ENCODE measurements around the gene SHCBP1L.

The SHCBP1L gene
- long read RNA-seq = 0 reads

GRCh38 chr1:182952677-182953444 lies at the start of gene SHCBP1L:
Gene SHCBP1L (minus strand): TSS chr1:182953166. CDS start chr1:182953133, 33 bp downstream.
- TF ChIP-seq CTCF (IDR thresholded peaks at IDR 0.05; ENCODE audit: insufficient read depth, low read length) (no peak), REST (IDR thresholded peaks at IDR 0.05; ENCODE audit: insufficient replicate concordance, low read depth) (no peak), SPI1 (IDR thresholded peaks at IDR 0.05; ENCODE audit: borderline replicate concordance, low read depth) (no peak), POLR2AphosphoS5 (IDR thresholded peaks at IDR 0.05; ENCODE audit: low read depth) (no peak), GABPA (IDR thresholded peaks at IDR 0.05; ENCODE audit: low read depth) (no peak)
- no peak within 1 kb of the TSS for H3K4me3 ChIP-seq (replicated peaks; ENCODE audit: insufficient read depth, low read length)

GRCh38 chr1:183002267-183002666 lies 49.3 kb upstream of the SHCBP1L start:
- peaks cover 2% of the 10 kb centered on the region for H3K27me3 ChIP-seq (ENCODE audit: insufficient read depth, poor library complexity, severe bottlenecking)
- DNase-seq (ENCODE audit: low read depth in 1 of 2, low spot score in 1 of 2) = no peak
- no peak overlapping the region for H3K27ac ChIP-seq (replicated peaks)
- TF ChIP-seq POLR2AphosphoS5 (IDR thresholded peaks at IDR 0.05; ENCODE audit: low read depth) (no peak), SPI1 (IDR thresholded peaks at IDR 0.05; ENCODE audit: borderline replicate concordance, low read depth) (no peak), GABPA (IDR thresholded peaks at IDR 0.05; ENCODE audit: low read depth) (no peak), REST (IDR thresholded peaks at IDR 0.05; ENCODE audit: insufficient replicate concordance, low read depth) (no peak), CTCF (IDR thresholded peaks at IDR 0.05; ENCODE audit: insufficient read depth, low read length) (no peak)
- H3K4me3 ChIP-seq (replicated peaks; ENCODE audit: insufficient read depth, low read length) = no peak overlapping the region

More at GRCh38 chr1:182952677-182953444, at the start of gene SHCBP1L:
- Histone ChIP-seq H3K27ac (replicated peaks) (no peak within 1 kb of the TSS), H3K27me3 (ENCODE audit: insufficient read depth, poor library complexity, severe bottlenecking) (no peaks in the 10 kb centered on the region)
- DNase-seq (ENCODE audit: low read depth in 1 of 2, low spot score in 1 of 2) = no peak

- H3K27ac ChIP-seq (replicated peaks) = no peak overlapping the region
- TF ChIP-seq REST (IDR thresholded peaks at IDR 0.05; ENCODE audit: insufficient replicate concordance, low read depth) (no peak), CTCF (IDR thresholded peaks at IDR 0.05; ENCODE audit: insufficient read depth, low read length) (no peak), GABPA (IDR thresholded peaks at IDR 0.05; ENCODE audit: low read depth) (no peak), SPI1 (IDR thresholded peaks at IDR 0.05; ENCODE audit: borderline replicate concordance, low read depth) (no peak), POLR2AphosphoS5 (IDR thresholded peaks at IDR 0.05; ENCODE audit: low read depth) (no peak)
Observed at GRCh38 chr1:183000167-183000962, 47.4 kb upstream of the SHCBP1L start.

More at GRCh38 chr1:183000167-183000962, 47.4 kb upstream of the SHCBP1L start:
- no peak overlapping the region for H3K4me3 ChIP-seq (replicated peaks; ENCODE audit: insufficient read depth, low read length)
- DNase-seq (ENCODE audit: low read depth in 1 of 2, low spot score in 1 of 2) = no peak
- no peaks in the 10 kb centered on the region for H3K27me3 ChIP-seq (ENCODE audit: insufficient read depth, poor library complexity, severe bottlenecking)

Data from HL-60 (cell line).